SU-DHL-6 (cell line): Measurements from ENCODE around the gene TRAPPC2.

Experiments
- EZH2phosphoT487 ChIP-seq: fragments of 200-600 bp; sonication (generic), shearing (Covaris generic); conservative IDR thresholded peaks from 2 replicates; pipeline ENCODE4 v1.6.1; 2018; ENCODE audit warnings: mild to moderate bottlenecking, antibody characterized with exemption, low read length, moderate library complexity, mixed read lengths
- TF ChIP-seq, protein P1 (sequence below): fragments of 200-600 bp; sonication (generic); IDR thresholded peaks from one replicate; pipeline ENCODE4 v1.5.1; 2017; ENCODE audit warnings: antibody characterized with exemption, mild to moderate bottlenecking, low read length, moderate library complexity; ENCODE audit not compliant: insufficient read depth, poor library complexity, severe bottlenecking

DNA sequence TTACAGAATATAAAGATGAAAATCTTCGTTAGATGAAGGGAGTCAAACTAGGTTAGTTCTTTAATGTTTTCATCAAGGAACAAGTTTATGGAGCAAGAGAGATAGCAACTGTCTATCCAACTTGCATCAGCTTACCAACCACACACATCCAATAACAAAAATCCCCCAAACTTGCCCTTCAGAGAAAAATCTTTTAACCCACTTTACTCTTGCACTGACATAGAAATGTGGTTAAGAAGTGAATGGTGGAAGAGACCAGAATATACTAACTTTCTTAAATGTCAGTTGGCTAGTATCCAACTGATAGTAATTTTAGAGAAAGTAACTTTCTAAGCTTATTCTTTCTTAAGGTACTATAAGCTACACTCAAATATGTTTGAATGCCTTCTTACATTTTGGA is 47.2 kb downstream of the TRAPPC2 start:
- TF ChIP-seq, protein P1, sequence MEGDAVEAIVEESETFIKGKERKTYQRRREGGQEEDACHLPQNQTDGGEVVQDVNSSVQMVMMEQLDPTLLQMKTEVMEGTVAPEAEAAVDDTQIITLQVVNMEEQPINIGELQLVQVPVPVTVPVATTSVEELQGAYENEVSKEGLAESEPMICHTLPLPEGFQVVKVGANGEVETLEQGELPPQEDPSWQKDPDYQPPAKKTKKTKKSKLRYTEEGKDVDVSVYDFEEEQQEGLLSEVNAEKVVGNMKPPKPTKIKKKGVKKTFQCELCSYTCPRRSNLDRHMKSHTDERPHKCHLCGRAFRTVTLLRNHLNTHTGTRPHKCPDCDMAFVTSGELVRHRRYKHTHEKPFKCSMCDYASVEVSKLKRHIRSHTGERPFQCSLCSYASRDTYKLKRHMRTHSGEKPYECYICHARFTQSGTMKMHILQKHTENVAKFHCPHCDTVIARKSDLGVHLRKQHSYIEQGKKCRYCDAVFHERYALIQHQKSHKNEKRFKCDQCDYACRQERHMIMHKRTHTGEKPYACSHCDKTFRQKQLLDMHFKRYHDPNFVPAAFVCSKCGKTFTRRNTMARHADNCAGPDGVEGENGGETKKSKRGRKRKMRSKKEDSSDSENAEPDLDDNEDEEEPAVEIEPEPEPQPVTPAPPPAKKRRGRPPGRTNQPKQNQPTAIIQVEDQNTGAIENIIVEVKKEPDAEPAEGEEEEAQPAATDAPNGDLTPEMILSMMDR, result no peak
- TF ChIP-seq EZH2phosphoT487, result no peak
